ENCODE data around the gene ROGDI.

Gene ROGDI

GRCh38 chr16:4798456-4798855 is 4.0 kb downstream of the ROGDI start:
- Histone ChIP-seq H3K27ac (no peak overlapping the region), H3K4me3 (ENCODE audit: low read depth, low read length) (no peak overlapping the region), H3K36me3 (ENCODE audit: control insufficient read depth, insufficient read depth, low read length) (no peaks in the 10 kb centered on the region), H2AFZ (no peak overlapping the region), H3K79me2 (no peaks in the 10 kb centered on the region), H3K4me1 (peaks cover 10% of the 10 kb centered on the region), H3K9me3 (ENCODE audit: control insufficient read depth, low read length) (no peaks in the 10 kb centered on the region), H3K4me2 (ENCODE audit: low read length) (no peak overlapping the region), H3K9ac (no peak overlapping the region), H3K27me3 (ENCODE audit: control insufficient read depth, insufficient read depth, low read length) (no peaks in the 10 kb centered on the region)
- no peak for TF ChIP-seq CTCF (IDR thresholded peaks at IDR 0.05)

DNA sequence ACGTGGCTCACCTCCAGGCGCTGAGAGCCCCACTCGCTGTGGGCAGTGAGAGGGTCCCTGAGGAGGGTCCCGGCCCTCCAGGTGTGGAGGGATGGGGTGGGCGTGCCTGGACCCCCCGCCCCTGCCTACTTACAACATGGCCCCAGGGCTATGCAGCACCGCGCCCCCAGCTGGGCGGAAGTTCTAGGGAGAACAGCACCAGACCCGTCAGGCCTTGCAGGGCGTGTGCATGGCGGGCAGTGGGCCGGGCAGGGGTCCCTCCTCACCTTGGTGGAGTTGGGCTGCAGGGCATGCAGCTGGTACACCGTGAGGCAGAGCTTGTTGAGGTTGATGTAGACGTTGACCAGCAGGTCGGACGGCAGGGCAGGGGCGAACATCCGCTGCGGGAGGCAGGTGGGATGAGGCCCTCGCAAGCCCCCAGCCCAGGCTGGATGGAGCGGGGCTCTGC is 4.6 kb downstream of the ROGDI start:
- Histone ChIP-seq H3K9ac (no peak overlapping the region), H3K4me3 (ENCODE audit: low read depth, low read length) (no peak overlapping the region), H3K27me3 (ENCODE audit: control insufficient read depth, insufficient read depth, low read length) (no peaks in the 10 kb centered on the region), H3K27ac (no peak overlapping the region), H3K79me2 (no peaks in the 10 kb centered on the region), H3K36me3 (ENCODE audit: control insufficient read depth, insufficient read depth, low read length) (no peaks in the 10 kb centered on the region), H3K9me3 (ENCODE audit: control insufficient read depth, low read length) (no peaks in the 10 kb centered on the region), H2AFZ (no peak overlapping the region), H3K4me1 (peaks cover 6% of the 10 kb centered on the region), H3K4me2 (ENCODE audit: low read length) (no peak overlapping the region)
- no peak for TF ChIP-seq CTCF (IDR thresholded peaks at IDR 0.05)

DNA sequence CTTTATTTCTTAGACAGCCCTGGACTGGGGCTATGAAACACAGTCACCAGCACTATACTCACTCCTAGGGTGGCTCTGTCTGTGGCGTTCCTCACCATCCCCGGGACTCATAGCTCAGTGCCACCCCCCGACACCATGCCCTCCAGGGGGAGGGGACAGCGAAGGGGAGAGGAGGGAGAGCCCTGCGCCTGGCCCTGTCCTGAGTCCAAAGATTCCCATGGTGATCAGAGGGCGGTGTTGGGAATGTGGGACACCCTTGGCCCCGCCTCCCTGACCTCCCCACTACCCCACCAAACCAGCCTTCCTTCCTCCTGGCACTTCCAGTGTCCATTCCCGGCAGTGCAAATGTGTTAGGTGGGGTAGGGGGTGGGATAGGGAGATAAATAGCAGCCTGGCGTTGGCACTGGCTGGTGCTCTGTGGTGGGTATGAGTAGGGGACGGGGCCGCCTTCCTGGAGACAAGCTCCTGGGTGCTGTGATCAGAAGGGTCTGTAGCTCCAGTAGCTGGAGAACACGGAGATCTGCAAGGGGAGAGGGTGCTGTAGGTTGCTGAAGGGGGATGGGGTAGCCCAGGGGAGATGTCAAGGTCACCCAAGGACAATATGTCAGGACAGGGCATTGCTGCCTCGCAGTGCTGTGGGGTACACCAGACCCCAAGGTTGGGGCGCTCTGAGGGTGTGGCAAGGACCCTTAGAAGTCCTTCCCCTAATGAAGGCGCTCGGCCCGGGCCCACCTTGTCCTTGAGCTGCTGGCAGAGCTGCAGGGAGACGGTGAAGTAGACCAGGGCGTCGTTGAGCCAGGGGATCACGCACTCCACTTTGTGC is 5.2 kb downstream of the ROGDI start:
- TF ChIP-seq CTCF (IDR thresholded peaks at IDR 0.05): no peak
- Histone ChIP-seq H3K79me2 (no peaks in the 10 kb centered on the region), H3K27me3 (ENCODE audit: control insufficient read depth, insufficient read depth, low read length) (no peaks in the 10 kb centered on the region), H2AFZ (no peak overlapping the region), H3K9me3 (ENCODE audit: control insufficient read depth, low read length) (no peaks in the 10 kb centered on the region), H3K27ac (no peak overlapping the region), H3K4me1 (peaks cover 6% of the 10 kb centered on the region), H3K4me2 (ENCODE audit: low read length) (no peak overlapping the region), H3K4me3 (ENCODE audit: low read depth, low read length) (no peak overlapping the region), H3K9ac (no peak overlapping the region), H3K36me3 (ENCODE audit: control insufficient read depth, insufficient read depth, low read length) (no peaks in the 10 kb centered on the region)

- no peak overlapping the region for H3K27ac ChIP-seq
- no peak overlapping the region for H3K4me2 ChIP-seq (ENCODE audit: low read length)
- no peak for TF ChIP-seq CTCF (IDR thresholded peaks at IDR 0.05)
- no peak overlapping the region for H3K9ac ChIP-seq
- H3K27me3 ChIP-seq (ENCODE audit: control insufficient read depth, insufficient read depth, low read length): no peaks in the 10 kb centered on the region
- no peaks in the 10 kb centered on the region for H3K79me2 ChIP-seq
- H3K4me1 ChIP-seq: no peaks in the 10 kb centered on the region
- H3K9me3 ChIP-seq (ENCODE audit: control insufficient read depth, low read length): no peaks in the 10 kb centered on the region
- H2AFZ ChIP-seq: no peak overlapping the region
- H3K4me3 ChIP-seq (ENCODE audit: low read depth, low read length): no peak overlapping the region
- no peaks in the 10 kb centered on the region for H3K36me3 ChIP-seq (ENCODE audit: control insufficient read depth, insufficient read depth, low read length)
Measured at GRCh38 chr16:4795828-4796572, 6.4 kb downstream of the ROGDI start.
